GM21576 (cell line): ENCODE results near the gene CAPNS1.
"Not testable (repeated sequence)": the region's sequence is repeated elsewhere in the genome, so short reads cannot be mapped to it uniquely, and the experiment has no call there.

ENCODE experiments used
- ATAC-seq: cut with Tn5 transposase; IDR thresholded peaks from one replicate; pipeline ENCODE4 v1.9.1; 2021; ENCODE audit warnings: mild to moderate bottlenecking, moderate library complexity; ENCODE audit not compliant: unreplicated experiment

Gene CAPNS1

GRCh38 chr19:36149673-36150406, 10.0 kb downstream of the CAPNS1 start:
- no peak for ATAC-seq

GRCh38 chr19:36150586-36150985, 10.7 kb downstream of the CAPNS1 start:
- ATAC-seq, result no peak

GRCh38 chr19:36151144-36152018, 11.5 kb downstream of the CAPNS1 start:
- no peak for ATAC-seq

GRCh38 chr19:36152019-36152351, 12.1 kb downstream of the CAPNS1 start:
- ATAC-seq, result no peak

GRCh38 chr19:36152352-36153091, 12.7 kb downstream of the CAPNS1 start, which contains the start of gene COX7A1:
Gene COX7A1 (minus strand): TSS chr19:36152447. CDS start chr19:36152407, 40 bp downstream.
- no peak for ATAC-seq

DNA sequence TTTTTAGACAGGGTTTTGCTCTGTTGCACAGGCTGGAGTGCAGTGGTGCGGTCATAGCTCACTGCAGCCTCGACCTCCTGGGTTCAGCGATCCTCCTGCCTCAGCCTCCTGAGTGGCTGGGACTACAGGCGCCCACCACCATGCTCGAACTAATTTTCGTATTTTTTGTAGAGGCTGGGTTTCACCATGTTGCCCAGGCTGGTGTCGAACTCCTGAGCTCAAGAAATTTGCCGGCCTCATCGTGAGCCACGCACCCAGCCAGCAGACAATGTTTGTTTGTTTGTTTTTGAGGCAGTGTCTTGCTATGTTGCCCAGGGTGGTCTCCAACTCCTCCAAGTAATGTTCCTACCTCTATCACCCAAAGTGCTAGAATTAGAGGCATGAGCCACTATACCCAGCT, 13.3 kb downstream of the CAPNS1 start:
- no peak for ATAC-seq

DNA sequence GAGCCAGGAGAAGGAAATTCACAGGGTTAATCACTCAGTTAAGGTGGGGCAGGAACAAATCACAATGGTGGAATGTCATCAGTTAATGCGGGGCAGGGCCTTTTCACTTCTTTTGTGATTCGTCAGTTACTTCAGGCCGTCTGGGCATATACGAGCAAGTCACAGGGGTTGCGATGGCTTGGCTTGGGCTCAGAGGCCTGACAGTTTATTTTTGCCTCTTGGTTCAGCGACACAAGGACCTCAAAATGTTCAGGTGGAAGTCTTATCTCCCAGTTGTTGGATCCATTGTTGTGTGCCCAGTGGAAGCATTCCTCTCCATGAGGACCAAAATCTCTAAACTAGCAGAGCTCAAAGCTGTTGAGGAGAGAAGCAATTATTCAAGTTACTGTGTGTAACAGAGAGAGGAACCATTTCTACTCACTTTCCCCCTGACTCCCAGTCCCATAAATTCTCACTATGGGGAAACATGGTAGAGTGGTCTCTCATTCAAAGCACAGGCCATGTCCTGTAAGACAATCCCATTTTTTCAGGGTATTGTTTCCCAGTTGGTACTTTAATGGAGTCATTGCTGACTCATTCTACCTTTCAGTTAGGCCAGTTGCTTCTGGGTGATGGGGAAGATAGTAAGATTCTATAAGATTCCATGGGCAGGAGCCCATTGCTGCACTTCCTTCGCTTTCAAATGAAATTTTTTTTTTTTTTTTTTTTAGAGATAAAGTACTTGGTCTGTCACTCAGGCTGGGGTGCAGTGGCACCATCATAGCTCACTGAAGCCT, 21.1 kb downstream of the CAPNS1 start:
- ATAC-seq, result no peak

DNA sequence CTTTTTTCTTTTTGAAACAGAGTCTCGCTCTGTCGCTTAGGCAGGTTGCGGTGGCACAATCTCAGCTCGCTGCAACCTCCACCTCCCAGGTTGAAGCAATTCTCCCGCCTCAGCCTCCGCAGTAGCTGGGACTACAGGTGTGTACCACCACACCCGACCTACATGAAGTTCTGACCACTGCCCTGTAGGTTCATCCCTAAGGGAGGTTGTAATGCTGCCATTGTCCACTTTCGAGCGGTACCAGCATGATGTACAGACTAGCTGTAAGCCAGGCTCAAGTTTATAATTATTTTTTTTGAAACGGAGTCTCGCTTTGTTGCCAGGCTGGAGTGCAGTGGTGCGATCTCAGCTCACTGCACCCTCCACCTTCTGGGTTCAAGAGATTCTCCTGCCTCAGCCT, 23.9 kb downstream of the CAPNS1 start:
- no peak for ATAC-seq

DNA sequence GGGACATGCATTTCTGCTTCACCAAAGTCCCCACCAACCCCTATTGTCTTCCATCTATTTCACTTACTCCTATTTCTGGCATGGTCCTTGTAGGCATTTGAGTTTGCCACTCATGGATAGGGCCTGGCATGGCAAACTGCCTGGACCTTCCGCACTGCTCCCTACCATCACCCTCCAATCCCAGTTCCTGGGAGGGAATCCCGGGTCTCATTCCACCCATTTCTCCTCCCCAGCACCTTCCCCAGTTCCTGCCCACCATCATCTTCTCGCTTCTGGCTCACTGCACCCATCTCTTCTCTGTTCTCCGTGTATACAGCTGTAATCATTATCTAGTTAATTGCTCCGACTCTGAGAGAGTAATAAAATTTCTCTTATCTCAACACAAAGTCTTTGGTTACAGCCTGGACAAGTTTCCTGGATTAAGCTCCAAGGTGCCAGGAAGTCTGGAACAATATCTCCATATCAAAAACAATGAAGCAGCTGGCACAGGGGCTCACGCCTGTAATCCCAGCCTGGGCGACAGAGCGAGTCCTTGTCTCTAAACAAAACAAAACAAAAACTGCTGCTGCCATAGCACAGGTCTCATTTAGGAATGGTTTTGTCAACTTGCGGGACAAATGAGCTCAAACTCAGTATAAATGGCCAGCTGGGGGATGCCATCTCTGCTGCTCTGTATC, 29.4 kb downstream of the CAPNS1 start:
- ATAC-seq, result no peak

DNA sequence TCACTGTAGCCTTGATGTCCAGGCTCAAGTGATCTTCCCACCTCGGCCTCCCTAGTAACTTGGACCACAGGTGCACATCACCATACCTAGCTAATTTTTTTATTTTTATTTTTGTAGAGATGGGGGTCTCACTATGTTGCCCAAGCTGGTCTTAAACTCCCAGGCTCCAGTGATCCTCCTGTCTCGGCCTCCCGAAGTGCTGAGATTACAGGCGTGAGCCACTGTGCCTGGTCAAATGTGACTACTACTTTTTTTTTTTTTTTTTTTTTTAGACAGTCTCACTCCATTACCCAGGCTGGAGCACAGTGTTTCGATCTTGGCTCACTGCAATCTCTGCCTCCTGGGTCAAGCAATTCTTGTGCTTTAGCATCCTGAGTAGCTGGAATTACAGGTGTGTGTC, 33.0 kb downstream of the CAPNS1 start:
- ATAC-seq, result no peak

- ATAC-seq, result not testable (repeated sequence)
Observed at GRCh38 chr19:36173846-36174245, 34.0 kb downstream of the CAPNS1 start.

GRCh38 chr19:36179077-36179476, 39.2 kb downstream of the CAPNS1 start:
- ATAC-seq, result not testable (repeated sequence)

GRCh38 chr19:36182612-36183244, 42.9 kb downstream of the CAPNS1 start:
- ATAC-seq, result no peak

- no peak for ATAC-seq
Observed at GRCh38 chr19:36183245-36183628, 43.4 kb downstream of the CAPNS1 start.

DNA sequence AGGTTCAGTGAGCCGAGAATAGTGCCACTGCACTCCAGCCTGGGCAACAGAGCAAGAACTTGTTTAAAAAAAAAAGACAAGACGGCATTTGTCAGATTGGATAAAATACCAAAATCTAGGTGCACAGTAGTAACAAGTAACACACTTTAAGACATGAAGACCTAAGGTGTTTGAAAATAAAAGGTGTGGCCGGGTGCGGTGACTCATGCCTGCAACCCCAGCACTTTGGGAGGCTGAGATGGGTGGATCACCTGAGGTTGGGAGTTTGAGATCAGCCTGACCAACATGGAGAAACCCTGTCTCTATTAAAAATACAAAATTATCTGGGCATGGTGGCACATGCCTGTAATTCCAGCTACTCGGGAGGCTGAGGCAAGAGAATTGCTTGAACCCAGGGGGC, 46.9 kb downstream of the CAPNS1 start:
- not testable (repeated sequence) for ATAC-seq

DNA sequence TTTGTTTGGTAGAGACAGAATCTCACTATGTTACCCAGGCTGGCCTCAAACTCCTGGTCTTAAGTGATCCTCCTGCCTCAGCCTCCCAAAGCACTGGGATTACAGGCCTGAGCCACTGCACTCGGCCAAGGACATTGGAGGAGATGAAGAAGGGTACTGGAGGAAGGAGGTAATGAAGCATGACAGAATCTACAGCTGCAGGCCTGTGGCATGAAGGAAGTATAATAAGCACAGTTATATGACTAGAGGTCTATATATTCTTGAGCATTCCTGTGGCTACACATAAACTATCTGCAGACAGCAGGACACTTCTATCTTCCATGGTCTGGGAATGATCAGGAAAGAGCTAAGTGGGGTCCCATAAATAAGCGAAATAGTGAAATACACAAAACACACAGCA, 56.4 kb downstream of the CAPNS1 start:
- ATAC-seq, result no peak

GRCh38 chr19:36198119-36198518, 58.3 kb downstream of the CAPNS1 start:
- no peak for ATAC-seq
